ENCODE measurements around the gene C4orf50.

DNA sequence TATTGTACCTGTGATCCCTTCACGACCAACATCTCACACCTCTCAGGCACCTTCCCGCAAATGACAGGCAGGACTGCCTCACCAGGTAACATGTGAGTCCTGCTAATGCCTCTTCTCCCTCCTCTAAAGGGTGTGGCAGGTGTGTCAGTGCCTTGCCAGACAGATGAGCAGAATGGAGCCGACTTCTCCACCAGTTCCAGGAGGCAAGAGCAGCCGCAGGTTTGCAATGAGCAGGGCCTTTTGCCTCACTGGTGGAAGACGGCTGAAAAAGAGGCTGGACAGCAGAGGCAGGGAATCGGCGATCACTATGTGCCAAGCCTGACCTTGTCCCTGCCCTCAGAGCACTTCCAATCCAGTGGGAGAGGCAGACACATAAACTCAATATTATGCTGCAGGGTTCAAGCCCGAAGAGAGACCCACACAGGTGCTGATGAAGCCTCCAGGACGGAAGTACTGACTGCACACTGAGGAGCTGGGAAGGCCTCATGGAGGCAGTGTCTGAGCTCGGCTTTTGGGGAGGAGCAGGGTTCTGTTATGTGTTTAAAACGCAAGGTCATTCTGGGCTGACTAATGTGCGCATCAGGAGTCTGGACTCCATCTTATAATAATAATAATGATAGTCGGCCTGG lies 57.9 kb downstream of the C4orf50 start:
- TF ChIP-seq ZFP3 (CRISPR knock-in tag; IDR thresholded peaks at IDR 0.05) (no peak), GLIS3 (CRISPR knock-in tag; IDR thresholded peaks at IDR 0.05) (no peak), TOX (CRISPR knock-in tag; IDR thresholded peaks at IDR 0.05; ENCODE audit: borderline replicate concordance) (no peak), RARB (CRISPR knock-in tag; IDR thresholded peaks at IDR 0.05) (no peak), ESRRG (CRISPR knock-in tag; IDR thresholded peaks at IDR 0.05) (no peak), ARNTL (CRISPR knock-in tag; IDR thresholded peaks at IDR 0.05; ENCODE audit: borderline replicate concordance, low read depth) (no peak), ZFP30 (CRISPR knock-in tag; IDR thresholded peaks at IDR 0.05) (no peak), ZNF70 (CRISPR knock-in tag; IDR thresholded peaks at IDR 0.05) (no peak), BACH2 (CRISPR knock-in tag; IDR thresholded peaks at IDR 0.05; ENCODE audit: borderline replicate concordance) (no peak), ZC3H10 (CRISPR knock-in tag; IDR thresholded peaks at IDR 0.05) (no peak)
- TF ChIP-seq, protein P1, sequence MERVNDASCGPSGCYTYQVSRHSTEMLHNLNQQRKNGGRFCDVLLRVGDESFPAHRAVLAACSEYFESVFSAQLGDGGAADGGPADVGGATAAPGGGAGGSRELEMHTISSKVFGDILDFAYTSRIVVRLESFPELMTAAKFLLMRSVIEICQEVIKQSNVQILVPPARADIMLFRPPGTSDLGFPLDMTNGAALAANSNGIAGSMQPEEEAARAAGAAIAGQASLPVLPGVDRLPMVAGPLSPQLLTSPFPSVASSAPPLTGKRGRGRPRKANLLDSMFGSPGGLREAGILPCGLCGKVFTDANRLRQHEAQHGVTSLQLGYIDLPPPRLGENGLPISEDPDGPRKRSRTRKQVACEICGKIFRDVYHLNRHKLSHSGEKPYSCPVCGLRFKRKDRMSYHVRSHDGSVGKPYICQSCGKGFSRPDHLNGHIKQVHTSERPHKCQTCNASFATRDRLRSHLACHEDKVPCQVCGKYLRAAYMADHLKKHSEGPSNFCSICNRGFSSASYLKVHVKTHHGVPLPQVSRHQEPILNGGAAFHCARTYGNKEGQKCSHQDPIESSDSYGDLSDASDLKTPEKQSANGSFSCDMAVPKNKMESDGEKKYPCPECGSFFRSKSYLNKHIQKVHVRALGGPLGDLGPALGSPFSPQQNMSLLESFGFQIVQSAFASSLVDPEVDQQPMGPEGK (CRISPR knock-in tag; IDR thresholded peaks at IDR 0.05; ENCODE audit: borderline replicate concordance) = no peak
- TF ChIP-seq, protein P2, sequence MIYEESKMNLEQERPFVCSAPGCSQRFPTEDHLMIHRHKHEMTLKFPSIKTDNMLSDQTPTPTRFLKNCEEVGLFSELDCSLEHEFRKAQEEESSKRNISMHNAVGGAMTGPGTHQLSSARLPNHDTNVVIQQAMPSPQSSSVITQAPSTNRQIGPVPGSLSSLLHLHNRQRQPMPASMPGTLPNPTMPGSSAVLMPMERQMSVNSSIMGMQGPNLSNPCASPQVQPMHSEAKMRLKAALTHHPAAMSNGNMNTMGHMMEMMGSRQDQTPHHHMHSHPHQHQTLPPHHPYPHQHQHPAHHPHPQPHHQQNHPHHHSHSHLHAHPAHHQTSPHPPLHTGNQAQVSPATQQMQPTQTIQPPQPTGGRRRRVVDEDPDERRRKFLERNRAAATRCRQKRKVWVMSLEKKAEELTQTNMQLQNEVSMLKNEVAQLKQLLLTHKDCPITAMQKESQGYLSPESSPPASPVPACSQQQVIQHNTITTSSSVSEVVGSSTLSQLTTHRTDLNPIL (CRISPR knock-in tag; IDR thresholded peaks at IDR 0.05; ENCODE audit: low read depth) = no peak
- TF ChIP-seq, protein P3, sequence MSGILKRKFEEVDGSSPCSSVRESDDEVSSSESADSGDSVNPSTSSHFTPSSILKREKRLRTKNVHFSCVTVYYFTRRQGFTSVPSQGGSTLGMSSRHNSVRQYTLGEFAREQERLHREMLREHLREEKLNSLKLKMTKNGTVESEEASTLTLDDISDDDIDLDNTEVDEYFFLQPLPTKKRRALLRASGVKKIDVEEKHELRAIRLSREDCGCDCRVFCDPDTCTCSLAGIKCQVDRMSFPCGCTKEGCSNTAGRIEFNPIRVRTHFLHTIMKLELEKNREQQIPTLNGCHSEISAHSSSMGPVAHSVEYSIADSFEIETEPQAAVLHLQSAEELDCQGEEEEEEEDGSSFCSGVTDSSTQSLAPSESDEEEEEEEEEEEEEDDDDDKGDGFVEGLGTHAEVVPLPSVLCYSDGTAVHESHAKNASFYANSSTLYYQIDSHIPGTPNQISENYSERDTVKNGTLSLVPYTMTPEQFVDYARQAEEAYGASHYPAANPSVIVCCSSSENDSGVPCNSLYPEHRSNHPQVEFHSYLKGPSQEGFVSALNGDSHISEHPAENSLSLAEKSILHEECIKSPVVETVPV (CRISPR knock-in tag; IDR thresholded peaks at IDR 0.05) = no peak
- TF ChIP-seq, protein P4, sequence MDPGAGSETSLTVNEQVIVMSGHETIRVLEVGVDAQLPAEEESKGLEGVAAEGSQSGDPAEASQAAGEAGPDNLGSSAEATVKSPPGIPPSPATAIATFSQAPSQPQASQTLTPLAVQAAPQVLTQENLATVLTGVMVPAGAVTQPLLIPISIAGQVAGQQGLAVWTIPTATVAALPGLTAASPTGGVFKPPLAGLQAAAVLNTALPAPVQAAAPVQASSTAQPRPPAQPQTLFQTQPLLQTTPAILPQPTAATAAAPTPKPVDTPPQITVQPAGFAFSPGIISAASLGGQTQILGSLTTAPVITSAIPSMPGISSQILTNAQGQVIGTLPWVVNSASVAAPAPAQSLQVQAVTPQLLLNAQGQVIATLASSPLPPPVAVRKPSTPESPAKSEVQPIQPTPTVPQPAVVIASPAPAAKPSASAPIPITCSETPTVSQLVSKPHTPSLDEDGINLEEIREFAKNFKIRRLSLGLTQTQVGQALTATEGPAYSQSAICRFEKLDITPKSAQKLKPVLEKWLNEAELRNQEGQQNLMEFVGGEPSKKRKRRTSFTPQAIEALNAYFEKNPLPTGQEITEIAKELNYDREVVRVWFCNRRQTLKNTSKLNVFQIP (CRISPR knock-in tag; IDR thresholded peaks at IDR 0.05; ENCODE audit: borderline replicate concordance, low read depth) = no peak

Data from SK-N-SH treated with all-trans-retinoic acid at 6 μM for 48 hours (cell line).